ENCODE data around the gene SMIM24.
A peak's percentile ranks its signal among the peaks of the same experiment; 100 is the strongest.

Gene SMIM24

DNA sequence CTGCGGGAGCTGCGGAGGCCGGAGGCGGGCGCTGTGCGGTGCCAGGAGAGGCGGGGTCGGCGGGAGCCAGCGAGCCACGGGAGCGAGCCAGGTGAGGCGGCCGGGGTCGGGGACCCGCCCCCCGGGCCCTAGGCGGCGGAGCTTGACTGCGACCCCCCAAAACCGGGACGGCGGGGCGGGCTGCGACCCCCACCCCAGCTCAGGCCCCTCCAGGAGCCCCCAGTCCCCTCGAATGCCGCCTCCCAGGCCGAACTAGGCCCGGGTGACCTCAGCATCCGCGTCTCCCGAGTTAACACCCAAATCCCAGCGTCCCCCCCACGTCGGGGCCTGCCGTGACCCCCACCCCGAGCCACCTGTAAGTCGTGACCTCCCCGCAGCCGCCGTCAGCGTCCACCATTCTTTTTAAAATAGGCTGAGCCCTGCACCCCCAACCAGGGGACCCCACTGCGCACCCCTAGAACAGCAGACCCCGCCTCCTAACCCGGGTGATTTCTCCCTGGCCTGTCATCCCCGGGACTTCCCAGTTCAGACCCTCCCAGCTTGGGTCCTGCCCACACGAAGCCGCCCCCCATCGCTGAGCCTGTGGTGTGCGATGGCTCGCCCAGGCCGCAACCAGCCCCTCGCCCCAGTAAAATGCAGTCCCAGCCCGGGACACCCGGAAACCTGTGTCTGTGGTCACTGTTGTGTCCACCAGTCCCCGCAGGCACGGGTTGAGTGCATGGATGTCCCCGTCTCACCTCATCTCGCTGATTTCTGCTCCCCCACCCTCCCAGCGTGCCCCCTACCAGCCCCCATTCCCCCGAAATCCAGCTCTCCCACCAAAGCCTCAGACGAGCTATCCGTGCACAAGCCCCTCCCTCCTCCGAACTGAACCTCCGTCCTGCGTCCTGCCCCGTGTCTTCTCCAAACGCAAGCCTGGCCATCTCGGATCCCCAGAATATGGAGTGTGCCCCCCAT is 26.3 kb upstream of the SMIM24 start:
- Histone ChIP-seq H3K9me3 (ENCODE audit: severe bottlenecking) (no peaks in the 10 kb centered on the region), H3K27me3 (ENCODE audit: insufficient read depth, poor library complexity, severe bottlenecking) (no peaks in the 10 kb centered on the region), H3K27ac (ENCODE audit: poor library complexity, severe bottlenecking) (peak overlapping the region; percentile 74), H3K4me1 (ENCODE audit: insufficient read depth, poor library complexity, severe bottlenecking) (peaks cover 19% of the 10 kb centered on the region), H3K4me3 (ENCODE audit: severe bottlenecking) (peak overlapping the region; percentile 98), H3K36me3 (ENCODE audit: low read depth) (peaks cover 33% of the 10 kb centered on the region)
- TF ChIP-seq, protein P1, sequence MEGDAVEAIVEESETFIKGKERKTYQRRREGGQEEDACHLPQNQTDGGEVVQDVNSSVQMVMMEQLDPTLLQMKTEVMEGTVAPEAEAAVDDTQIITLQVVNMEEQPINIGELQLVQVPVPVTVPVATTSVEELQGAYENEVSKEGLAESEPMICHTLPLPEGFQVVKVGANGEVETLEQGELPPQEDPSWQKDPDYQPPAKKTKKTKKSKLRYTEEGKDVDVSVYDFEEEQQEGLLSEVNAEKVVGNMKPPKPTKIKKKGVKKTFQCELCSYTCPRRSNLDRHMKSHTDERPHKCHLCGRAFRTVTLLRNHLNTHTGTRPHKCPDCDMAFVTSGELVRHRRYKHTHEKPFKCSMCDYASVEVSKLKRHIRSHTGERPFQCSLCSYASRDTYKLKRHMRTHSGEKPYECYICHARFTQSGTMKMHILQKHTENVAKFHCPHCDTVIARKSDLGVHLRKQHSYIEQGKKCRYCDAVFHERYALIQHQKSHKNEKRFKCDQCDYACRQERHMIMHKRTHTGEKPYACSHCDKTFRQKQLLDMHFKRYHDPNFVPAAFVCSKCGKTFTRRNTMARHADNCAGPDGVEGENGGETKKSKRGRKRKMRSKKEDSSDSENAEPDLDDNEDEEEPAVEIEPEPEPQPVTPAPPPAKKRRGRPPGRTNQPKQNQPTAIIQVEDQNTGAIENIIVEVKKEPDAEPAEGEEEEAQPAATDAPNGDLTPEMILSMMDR (IDR thresholded peaks at IDR 0.05; ENCODE audit: poor library complexity, severe bottlenecking), result no peak
- 0 out of 3 replicates have a peak, but pooled peaks have one; percentile 11 for ATAC-seq (ENCODE audit: low read depth)
- DNase-seq (ENCODE audit: low spot score), result peak; percentile 47

DNA sequence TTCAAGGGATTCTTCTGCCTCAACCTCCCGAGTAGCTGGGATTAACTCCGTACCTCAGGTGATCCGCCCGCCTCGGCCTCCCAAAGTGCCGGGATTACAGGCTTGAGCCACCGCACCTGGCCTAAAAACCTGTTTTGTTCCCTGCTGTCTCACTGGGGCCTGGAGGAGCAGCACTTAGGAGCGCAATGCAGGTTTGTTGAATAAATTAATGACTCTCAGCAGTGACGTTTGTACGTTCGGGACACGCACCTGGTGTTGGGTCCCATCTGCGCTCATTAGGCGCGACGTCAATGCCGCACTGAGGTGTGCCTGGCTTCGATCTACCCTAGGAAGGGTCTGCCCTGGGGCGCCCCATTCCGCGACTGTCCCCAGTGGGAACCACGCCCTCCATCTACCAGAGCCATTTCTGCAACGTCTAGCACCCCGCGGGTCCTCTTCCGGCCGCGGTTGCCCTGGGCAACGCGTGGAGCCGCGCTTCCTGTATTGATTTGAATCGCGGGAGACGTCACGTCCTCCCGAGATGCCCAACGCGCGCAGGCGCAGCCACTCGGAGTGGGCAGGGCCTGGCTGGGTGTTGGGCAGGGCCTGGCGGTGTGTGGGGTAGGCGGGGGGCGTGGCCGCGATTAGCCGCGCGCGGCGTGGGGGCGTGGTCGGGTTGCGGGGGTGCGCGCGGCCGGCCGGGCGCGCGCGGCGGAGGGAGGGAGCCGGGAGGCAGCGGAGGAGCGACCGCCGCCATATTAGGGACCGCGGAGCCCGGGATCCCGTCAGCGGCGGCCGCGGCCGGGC is 25.5 kb upstream of the SMIM24 start, which contains the start of gene FZR1:
Gene FZR1, plus strand, starts transcription at position 714 of the 786 bp plus-strand sequence. CDS start 16,679 bp downstream, outside the sequence.
- Histone ChIP-seq H3K9me3 (ENCODE audit: severe bottlenecking) (no peaks in the 10 kb centered on the region), H3K36me3 (ENCODE audit: low read depth) (peaks cover 28% of the 10 kb centered on the region), H3K4me1 (ENCODE audit: insufficient read depth, poor library complexity, severe bottlenecking) (peaks cover 19% of the 10 kb centered on the region), H3K27ac (ENCODE audit: poor library complexity, severe bottlenecking) (peak within 1 kb of the TSS; percentile 74), H3K4me3 (ENCODE audit: severe bottlenecking) (peak within 1 kb of the TSS; percentile 98), H3K27me3 (ENCODE audit: insufficient read depth, poor library complexity, severe bottlenecking) (no peaks in the 10 kb centered on the region)
- TF ChIP-seq, protein P1 (IDR thresholded peaks at IDR 0.05; ENCODE audit: poor library complexity, severe bottlenecking), result no peak
- ATAC-seq (ENCODE audit: low read depth) (peak; percentile 81), DNase-seq (ENCODE audit: low spot score) (peak; percentile 96)

DNA sequence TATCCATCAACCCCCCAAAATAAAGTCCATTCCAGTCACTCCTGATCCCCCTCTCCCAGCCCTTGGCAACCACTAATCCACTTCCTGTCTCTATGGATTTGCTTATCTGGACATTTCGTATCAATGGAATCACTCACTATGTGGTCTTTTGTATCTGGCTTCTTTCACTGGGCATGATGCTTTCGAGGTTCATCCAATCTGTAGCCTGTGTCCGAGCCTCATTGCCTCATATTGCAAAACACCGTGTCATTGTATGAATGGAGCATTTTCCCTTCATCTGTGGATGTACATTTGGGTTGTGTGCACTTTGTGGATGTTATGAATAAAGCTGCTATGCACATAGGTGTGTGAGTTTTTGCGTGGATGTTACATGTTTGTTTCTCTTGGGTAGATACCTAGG is 24.4 kb upstream of the SMIM24 start:
- Histone ChIP-seq H3K27me3 (ENCODE audit: insufficient read depth, poor library complexity, severe bottlenecking) (no peaks in the 10 kb centered on the region), H3K27ac (ENCODE audit: poor library complexity, severe bottlenecking) (peak overlapping the region; percentile 74), H3K4me3 (ENCODE audit: severe bottlenecking) (no peak overlapping the region), H3K4me1 (ENCODE audit: insufficient read depth, poor library complexity, severe bottlenecking) (peaks cover 15% of the 10 kb centered on the region), H3K9me3 (ENCODE audit: severe bottlenecking) (no peaks in the 10 kb centered on the region), H3K36me3 (ENCODE audit: low read depth) (peaks cover 18% of the 10 kb centered on the region)
- no peak for DNase-seq (ENCODE audit: low spot score)
- no peak for ATAC-seq (ENCODE audit: low read depth)
- TF ChIP-seq, protein P1 (IDR thresholded peaks at IDR 0.05; ENCODE audit: poor library complexity, severe bottlenecking), result no peak

DNA sequence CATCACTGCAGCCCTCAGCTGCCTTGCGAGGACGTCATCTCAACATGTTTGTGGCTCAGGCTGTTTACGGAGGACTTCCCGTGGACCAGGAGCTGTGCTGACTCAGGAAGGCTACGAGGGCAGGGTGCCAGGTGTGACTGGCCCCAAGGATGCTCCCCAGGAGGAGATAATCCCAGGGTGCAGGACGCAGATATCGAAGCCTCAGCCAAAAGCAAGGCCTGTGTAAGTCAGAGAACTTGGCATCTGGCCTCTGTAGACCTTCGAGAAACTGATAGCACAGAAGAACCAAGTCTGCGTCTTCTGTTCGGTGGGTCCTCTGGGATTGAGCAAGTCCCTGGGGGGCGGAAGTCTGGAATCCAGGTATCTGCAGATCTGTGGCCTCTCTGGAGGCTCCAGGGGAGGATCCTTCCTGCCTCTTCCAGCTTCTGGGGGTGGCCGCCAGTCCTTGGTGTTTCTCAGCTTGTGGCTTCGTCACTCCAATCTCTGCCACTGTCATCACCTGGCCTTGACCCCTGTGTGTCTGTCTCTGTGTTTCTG is 22.8 kb upstream of the SMIM24 start:
- H3K4me1 ChIP-seq (ENCODE audit: insufficient read depth, poor library complexity, severe bottlenecking), result peaks cover 7% of the 10 kb centered on the region
- ATAC-seq (ENCODE audit: low read depth) (no peak), DNase-seq (ENCODE audit: low spot score) (no peak)

More for the DNA sequence above, 22.8 kb upstream of the SMIM24 start:
- TF ChIP-seq, protein P1 (IDR thresholded peaks at IDR 0.05; ENCODE audit: poor library complexity, severe bottlenecking), result no peak
- Histone ChIP-seq H3K9me3 (ENCODE audit: severe bottlenecking) (no peaks in the 10 kb centered on the region), H3K27ac (ENCODE audit: poor library complexity, severe bottlenecking) (no peak overlapping the region), H3K4me3 (ENCODE audit: severe bottlenecking) (no peak overlapping the region), H3K27me3 (ENCODE audit: insufficient read depth, poor library complexity, severe bottlenecking) (no peaks in the 10 kb centered on the region), H3K36me3 (ENCODE audit: low read depth) (peaks cover 4% of the 10 kb centered on the region; the same call in 1 of the 2 replicates)
